Renal pelvis (tissue), 4 donors: ENCODE results near the gene WFDC11. TPM values are rescaled to one million over a fixed set of nuclear protein-coding genes. Genes with fewer than 3 reads are reported as not detected.

Experiments used
- DNase-seq: peaks from one replicate; pipeline ENCODE4 v3.0.0-alpha.2; 2013
- polyA plus RNA-seq, 3 donors: library from polyadenylated mRNA; unstranded; fragments of 120-200 nt; gene quantifications; one replicate each; pipeline ENCODE4 v1.2.1, GENCODE V29; 2013; ENCODE audit not compliant: insufficient read length in 3 of 3

The WFDC11 gene
- polyA plus RNA-seq, 3 donors, result not detected

DNA sequence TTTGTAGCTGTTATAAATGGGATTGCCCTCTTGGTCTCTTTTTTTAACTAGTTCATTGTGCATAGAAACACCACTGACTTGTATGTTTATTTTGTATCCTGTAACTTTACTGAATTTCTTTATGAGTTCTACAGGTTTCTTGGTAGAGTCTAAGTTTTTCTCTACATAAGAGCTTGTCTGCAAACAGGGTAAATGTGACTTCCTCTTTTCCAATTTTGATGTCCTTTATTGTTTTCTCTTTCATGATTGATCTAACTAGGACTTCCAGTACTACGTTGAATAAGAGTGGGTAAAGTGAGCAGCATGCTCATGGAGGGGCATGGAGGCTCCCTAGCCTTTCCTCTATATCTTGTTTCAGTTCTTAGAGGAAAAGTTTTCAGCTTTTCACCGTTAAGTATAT, 43.5 kb downstream of the WFDC11 start:
- DNase-seq, result no peak

- no peak for DNase-seq
These were observed 48.4 kb downstream of the WFDC11 start for GRCh38 chr20:45621593-45621992.

DNA sequence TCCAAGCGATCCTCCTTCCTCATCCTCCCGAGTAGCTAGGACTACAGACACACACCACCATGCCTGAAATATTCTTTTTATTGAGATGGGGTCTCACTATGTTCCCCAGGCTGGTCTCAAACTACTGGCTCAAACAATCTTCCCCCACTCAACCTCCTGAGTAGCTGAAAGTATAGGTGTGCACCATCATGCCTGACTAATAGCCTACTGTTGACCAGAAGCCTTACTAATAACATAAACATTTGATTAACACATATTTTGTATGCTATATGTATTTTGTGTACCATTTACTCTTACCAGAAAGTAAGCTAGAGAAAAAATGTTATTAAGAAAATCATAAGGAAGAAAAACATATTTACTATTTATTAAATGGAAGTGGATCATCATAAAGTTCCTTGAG, 52.4 kb downstream of the WFDC11 start:
- DNase-seq, result no peak

GRCh38 chr20:45612314-45612713, 57.7 kb downstream of the WFDC11 start:
- no peak for DNase-seq

- DNase-seq, result peak; percentile 20
These were observed 59.0 kb downstream of the WFDC11 start for GRCh38 chr20:45611054-45611453.

DNA sequence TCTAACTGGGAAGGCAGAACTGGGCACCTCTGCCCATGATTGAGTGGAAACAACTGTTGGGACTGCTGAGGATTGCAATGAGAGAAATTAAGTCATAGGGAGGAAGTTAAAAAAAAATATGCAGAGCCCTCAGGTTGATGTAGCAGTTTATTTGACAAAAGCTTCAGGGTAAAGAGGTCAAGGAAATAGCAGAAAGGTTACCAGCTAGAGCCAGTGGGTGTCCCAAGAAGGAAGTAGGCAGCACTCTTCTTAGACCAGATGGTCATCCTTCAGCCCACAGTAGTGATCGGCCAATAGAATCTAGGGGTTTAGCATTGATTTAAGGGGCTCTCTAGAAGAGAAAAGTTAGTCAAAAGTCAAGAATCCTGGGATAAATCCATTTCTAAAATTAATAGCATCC, 62.2 kb downstream of the WFDC11 start:
- DNase-seq, result no peak

Other genes with a start within 250 kb of the WFDC11 start
- 100 to 1,000 TPM; 204 to 219 (median 205) TPM for gene WFDC2, start 200.5 kb downstream of the WFDC11 start, polyA plus RNA-seq
- not detected for gene SPINT3, start 154.6 kb downstream of the WFDC11 start, polyA plus RNA-seq
- gene WFDC6, start 130.8 kb downstream of the WFDC11 start, polyA plus RNA-seq, result under 1 TPM in 1 of 3 donors, not detected in 2; 0.37 TPM
- gene EPPIN, start 122.8 kb downstream of the WFDC11 start, polyA plus RNA-seq, result under 1 TPM; 0.20 to 0.47 (median 0.36) TPM
- gene WFDC8, start 91.0 kb downstream of the WFDC11 start, polyA plus RNA-seq, result under 1 TPM in 1 of 3 donors, not detected in 2; 0.24 TPM
- gene WFDC10A, start 40.5 kb downstream of the WFDC11 start, polyA plus RNA-seq, result not detected
- gene WFDC9, start 39.0 kb downstream of the WFDC11 start, polyA plus RNA-seq, result not detected
- gene WFDC13, start 31.8 kb upstream of the WFDC11 start, polyA plus RNA-seq, result not detected
- gene WFDC10B, start 34.8 kb upstream of the WFDC11 start, polyA plus RNA-seq, result not detected
- not detected for gene SPINT4, start 52.1 kb upstream of the WFDC11 start, polyA plus RNA-seq
- 1 to 10 TPM in 2 of 3 donors, under 1 TPM in 1; 0.36 to 1.6 (median 1.4) TPM for gene WFDC3, start 121.6 kb upstream of the WFDC11 start, polyA plus RNA-seq
- 10 to 100 TPM; 34.8 to 40.1 (median 39.3) TPM for gene DNTTIP1, start 121.7 kb upstream of the WFDC11 start, polyA plus RNA-seq
- 10 to 100 TPM; 60.5 to 78.8 (median 73.0) TPM for gene UBE2C, start 142.4 kb upstream of the WFDC11 start, polyA plus RNA-seq
- 1 to 10 TPM in 1 of 3 donors, under 1 TPM in 2; 0.39 to 3.7 (median 0.66) TPM for gene TNNC2, start 157.1 kb upstream of the WFDC11 start, polyA plus RNA-seq
- gene SNX21, start 163.6 kb upstream of the WFDC11 start, polyA plus RNA-seq, result 10 to 100 TPM; 16.1 to 18.4 (median 16.2) TPM
- gene ACOT8, start 187.2 kb upstream of the WFDC11 start, polyA plus RNA-seq, result 10 to 100 TPM; 27.0 to 29.8 (median 28.1) TPM
- gene ZSWIM3, start 187.4 kb upstream of the WFDC11 start, polyA plus RNA-seq, result 1 to 10 TPM; 5.9 to 6.5 (median 6.1) TPM
- gene ZSWIM1, start 211.0 kb upstream of the WFDC11 start, polyA plus RNA-seq, result 10 to 100 TPM; 16.6 to 21.3 (median 17.1) TPM
- gene SPATA25, start 217.4 kb upstream of the WFDC11 start, polyA plus RNA-seq, result 1 to 10 TPM; 3.5 to 9.4 (median 8.2) TPM
- 10 to 100 TPM in 2 of 3 donors, 1 to 10 TPM in 1; 8.8 to 10.2 (median 10.1) TPM for gene NEURL2, start 221.0 kb upstream of the WFDC11 start, polyA plus RNA-seq
- 100 to 1,000 TPM; 126 to 146 (median 146) TPM for gene CTSA, start 221.1 kb upstream of the WFDC11 start, polyA plus RNA-seq
- gene PLTP, start 241.9 kb upstream of the WFDC11 start, polyA plus RNA-seq, result 100 to 1,000 TPM; 140 to 161 (median 155) TPM